ENCODE measurements around the gene MLIP.

Gene MLIP

DNA sequence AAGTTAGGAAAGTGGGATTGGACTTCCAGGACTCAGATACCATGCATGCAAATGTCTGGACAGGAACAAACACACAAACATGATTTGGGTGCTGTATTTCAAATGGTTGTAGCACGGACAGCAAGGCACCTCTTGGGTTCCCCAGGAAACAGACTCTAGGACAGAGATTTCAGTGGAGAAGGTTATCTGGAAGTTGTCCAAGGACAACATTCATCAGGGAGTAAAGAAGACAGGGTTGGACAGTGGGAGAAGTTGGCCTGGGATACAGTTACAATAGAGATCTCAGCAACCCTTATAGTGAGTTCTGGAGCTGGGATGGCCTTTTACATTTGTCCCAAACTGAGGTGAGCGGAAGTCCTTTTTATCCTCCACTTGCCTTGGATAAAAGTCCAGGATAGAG is 177.2 kb downstream of the MLIP start:
- DNase-seq = no peak

DNA sequence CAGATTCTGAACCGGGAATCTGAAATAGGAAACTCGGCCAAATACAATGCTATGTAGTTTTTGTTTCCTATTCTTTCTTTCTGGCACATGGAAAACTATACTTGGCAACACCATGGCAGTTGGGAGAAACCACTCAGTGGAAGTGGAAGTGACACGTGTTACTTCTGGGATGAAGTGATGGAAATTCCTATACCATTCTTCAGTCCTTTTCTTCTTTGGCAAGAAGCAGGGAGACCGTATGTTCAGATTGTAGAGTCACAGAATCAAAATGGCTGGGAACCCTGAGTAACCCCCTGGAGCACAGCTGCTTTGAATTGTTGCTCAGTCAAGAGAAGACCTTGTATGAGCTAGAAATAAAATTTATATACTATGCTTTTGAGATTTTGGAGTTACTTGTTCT is 178.2 kb downstream of the MLIP start:
- no peak for DNase-seq

DNA sequence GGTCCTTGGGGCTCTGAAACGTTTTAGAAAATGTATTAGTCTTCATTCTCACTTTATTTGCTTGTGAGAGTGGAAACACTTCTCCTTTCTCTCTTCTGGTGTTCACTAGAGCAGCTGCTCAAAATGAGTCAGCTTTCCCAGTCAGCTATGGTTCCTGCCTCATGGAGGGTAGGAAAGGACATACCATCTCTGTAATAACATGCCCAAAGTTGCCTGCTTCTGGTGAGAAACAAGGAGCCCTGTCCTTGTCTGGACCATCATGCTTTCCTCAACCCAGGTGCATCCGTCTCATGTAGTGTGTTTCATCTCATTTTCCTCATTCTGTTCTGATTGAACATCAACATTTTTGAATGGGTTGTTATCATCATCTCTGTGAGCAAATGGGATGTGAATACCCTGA is 179.9 kb downstream of the MLIP start:
- DNase-seq = no peak

DNA sequence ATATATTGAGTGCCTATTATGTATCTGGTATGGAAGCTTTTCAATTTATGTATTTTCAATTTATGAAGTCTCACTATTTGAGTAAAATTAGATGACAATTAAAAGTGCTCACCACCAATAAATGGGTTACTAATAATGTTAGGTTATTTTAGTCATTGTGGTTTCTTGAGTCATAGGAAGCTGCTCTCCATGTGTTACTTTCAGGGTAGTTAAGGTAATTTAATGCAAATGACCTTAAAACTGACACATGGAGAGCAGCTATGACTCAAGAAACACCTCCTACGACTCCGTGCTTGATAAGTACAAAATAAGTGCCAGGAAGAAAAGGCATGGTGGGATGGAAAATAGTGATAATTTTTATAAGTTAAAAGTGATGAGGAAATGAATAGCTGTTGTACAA is 180.5 kb downstream of the MLIP start:
- DNase-seq = no peak

DNA sequence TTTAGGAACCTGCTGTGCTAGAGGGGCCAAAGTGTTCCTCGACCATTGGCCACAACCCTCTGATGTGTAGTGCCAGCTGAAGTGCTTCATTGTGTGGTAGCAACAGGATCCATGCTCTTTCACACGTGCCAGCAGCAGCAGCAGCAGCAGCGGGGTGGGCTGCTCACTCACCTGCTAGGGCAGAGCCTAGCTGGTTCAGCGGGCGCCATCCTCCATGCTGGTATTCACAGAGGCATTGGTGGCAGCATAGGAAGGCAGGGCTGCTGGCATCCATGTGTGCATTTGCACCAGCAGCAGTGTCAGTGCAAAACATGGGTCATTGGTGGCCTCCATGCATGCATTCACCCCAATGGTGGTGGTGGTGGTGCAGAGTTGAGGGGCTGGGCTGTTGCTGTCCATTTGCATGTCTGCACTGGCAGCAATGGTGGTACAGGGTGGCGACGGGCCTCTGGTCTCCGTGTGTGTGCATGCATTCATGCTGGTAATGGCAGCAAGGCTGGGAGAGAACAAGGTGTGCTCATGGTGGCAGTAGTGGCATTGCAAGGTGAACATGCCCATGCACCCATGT is 183.8 kb downstream of the MLIP start:
- DNase-seq = no peak

DNA sequence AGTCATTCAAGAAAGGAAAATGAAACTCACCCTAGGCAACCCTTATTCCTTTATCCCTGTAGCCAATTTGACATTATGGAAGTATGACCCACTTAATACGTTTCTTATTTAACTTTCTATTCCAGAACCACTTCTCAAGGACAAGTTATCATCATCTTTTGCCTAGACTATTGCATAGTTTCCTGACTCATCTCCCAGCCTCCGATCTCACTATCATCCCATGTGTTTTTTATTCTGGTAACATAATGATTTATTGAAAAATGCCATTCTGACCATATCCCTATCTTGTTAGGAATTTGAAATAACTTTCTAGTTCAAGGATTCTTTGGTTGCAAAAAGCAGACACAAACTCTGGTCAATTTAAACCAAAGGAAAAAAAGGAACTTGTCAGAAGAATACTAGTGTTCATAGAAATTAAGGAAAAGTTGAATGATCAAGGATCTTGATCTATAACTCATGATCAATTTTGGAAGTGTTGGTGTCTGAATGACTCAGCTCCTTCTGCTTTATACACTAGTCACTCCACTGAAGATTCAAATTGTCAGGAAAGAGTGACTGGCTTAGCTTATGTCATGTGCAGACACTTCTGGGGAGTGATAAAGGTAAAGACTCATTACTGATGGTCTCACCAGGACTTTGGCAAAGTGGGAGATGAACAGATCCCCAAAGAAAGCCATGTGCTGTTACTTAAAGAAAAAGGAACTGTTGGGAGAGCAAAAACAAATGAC is 188.5 kb downstream of the MLIP start:
- no peak for DNase-seq

DNA sequence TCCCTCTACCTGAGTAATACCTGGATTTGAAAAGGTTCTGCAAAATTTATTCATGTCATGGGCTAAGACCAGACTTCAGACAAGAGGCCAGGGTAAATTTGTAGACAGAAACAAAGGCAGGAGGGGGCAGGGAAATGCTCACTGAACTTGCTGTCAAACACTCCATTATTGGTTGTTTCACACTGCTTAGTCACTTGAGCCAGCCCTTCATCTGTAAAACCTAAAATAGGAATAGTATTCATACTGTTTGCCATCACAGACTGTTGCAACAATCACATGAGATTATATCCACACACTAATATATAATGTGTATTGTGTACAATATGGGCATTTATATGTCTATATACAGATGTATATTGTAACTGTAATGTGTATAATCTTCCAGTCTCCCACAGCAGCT is 190.5 kb downstream of the MLIP start:
- DNase-seq = no peak

DNA sequence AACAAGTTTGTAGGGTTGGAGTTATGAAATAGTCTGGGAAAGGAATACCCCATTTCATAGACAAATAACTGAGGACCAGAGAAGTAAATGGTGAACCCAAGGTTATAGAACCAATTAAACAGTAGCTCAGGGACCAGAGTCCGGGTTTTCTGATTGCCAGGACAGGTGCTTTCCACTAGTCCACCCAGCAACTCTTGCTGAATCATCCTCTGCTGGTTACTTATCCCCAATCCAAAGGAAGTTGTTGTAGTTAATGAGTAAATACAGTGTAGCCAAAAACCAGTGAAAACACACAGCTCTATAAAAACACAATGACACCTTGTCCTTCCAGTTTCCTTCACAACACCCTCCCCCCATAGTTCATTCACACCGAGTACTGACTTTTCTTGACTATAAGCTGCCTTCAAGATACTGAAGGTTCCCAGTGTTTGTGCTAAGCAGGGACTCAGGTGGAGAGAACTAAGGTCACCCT is 196.2 kb downstream of the MLIP start:
- no peak for DNase-seq

DNA sequence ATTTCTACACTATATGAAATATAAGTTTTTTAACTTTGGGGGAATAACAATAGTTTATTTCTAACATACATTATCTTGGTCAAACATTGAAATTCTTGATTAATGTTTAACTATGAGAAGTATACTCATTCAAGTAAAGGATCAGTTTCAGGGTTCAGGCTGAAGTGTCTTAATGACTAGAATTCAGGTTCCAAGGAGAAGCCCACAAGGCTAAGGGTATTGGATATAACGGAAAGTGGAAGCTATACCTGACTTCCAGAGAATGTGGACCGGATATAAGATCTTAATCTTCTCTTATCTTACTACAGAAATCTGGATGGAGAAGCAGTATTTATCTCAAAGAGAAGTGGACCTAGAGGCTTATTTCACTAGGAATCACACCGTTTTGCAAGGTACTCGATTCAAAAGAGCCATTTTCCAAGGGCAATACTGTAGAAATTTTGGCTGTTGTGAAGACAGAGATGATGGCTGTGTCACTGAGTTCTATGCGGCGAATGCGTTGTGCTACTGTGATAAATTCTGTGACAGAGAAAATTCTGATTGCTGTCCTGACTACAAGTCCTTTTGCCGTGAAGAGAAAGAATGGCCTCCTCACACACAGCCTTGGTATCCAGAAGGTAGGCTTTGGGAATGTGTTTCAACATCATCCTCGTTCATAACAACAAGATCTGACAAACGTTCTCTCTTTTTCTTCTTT is 197.2 kb downstream of the MLIP start, which contains the start of gene TINAG:
TINAG (plus strand) TSS at position 153 of the 697 bp plus-strand sequence; CDS start at position 263, 110 bp downstream.
- DNase-seq = no peak

DNA sequence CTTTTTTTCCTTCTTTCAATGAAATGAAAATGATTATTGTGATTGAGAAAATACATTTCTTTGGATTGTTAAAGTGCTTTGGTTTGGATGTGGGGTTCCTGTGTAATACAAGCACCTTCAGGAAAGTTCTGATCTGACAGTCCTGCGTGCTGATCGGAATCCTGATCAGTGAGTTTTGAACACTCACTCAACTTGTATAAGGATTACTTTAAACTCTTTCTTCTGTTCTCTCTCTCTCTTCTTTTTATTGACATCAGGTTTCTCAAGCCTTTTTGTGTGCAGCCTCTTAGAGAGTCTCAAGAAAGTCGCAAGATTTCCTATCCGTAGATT is 197.7 kb downstream of the MLIP start:
- no peak for DNase-seq

DNA sequence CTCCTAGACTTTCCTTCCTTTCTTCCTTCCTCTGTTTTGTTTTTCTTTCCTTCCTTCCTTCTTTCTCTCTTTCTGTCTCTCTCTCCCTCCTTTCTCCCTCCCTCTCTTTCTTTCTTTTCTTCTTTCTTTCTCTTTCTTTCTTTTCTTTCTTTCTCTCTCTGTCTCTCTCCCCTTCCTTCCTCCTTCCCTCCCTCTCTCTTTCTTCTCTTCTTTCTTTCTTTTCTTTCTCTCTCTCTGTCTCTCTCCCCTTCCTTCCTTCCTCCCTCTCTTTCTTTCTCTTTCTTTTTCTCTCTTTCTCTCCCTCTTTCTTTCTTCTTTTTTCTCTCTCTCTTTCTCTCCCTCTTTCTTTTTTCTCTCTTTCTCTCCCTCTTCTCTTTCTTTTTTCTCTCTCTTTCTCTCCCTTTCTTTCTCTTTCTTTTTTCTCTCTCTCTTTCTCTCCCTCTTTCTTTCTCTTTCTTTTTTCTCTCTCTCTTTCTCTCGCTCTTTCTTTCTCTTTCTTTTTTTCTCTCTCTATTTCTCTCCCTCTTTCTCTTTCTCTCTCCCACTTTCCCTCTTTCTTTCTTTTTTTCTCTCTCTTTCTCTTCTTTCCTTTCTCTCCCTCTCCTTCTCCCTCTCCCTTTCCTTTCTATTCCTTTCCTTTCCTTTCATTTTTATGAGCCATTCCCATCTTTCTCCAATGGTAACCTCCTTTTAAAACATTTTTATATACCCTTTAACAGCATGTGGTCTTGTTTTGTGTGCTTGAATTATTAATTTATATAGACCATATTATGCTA is 199.3 kb downstream of the MLIP start:
- no peak for DNase-seq

DNA sequence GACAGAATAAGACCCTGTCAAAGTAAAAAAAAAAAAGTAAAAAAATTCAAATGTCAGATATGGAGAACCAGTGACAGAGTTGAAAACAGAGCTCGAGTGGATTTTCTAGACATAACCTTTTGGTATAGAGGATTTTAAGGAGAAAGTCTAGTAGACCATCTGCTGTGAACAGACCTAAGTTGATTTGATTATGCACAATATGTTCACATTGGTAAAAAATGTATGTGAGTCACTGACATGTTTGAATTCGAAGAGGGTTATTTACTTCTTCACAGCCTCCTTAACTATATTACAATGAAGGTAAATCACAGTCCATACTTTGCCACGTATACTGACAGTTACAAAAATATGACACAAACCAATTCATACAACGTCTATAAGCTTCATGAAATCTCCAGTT is 204.4 kb downstream of the MLIP start:
- no peak for DNase-seq
